GM18909 (cell line): Measurements from ENCODE around the gene MTCL1.

ENCODE experiments used
- ATAC-seq: cut with Tn5 transposase; IDR thresholded peaks from one replicate; pipeline ENCODE4 v1.9.1; 2021; ENCODE audit warnings: mild to moderate bottlenecking; ENCODE audit not compliant: unreplicated experiment, poor library complexity

MTCL1 gene

GRCh38 chr18:8705238-8705960, at the start of gene MTCL1:
MTCL1 (plus strand) TSS chr18:8705556; CDS start chr18:8705661, 105 bp downstream.
- ATAC-seq = peak; percentile 51

DNA sequence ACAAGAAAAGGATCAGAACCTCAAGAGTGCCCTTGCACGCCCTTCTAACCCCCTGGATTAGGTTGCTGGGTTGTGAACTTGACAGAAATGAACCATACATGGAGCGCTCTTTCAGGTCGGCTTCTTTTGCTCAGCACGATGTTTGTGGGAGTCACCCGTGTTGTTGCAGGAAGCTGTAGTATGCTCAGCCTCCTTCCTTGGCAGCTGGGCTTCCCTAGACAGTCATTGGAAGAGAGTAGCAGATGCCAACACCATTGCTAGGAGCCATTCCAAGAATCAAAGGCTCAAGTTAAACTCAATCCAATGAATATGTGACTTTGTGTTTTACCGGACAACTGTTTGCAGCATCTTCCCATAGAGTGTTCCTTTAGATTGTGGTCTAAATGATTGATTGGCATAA, 49.1 kb upstream of the MTCL1 start:
- no peak for ATAC-seq

DNA sequence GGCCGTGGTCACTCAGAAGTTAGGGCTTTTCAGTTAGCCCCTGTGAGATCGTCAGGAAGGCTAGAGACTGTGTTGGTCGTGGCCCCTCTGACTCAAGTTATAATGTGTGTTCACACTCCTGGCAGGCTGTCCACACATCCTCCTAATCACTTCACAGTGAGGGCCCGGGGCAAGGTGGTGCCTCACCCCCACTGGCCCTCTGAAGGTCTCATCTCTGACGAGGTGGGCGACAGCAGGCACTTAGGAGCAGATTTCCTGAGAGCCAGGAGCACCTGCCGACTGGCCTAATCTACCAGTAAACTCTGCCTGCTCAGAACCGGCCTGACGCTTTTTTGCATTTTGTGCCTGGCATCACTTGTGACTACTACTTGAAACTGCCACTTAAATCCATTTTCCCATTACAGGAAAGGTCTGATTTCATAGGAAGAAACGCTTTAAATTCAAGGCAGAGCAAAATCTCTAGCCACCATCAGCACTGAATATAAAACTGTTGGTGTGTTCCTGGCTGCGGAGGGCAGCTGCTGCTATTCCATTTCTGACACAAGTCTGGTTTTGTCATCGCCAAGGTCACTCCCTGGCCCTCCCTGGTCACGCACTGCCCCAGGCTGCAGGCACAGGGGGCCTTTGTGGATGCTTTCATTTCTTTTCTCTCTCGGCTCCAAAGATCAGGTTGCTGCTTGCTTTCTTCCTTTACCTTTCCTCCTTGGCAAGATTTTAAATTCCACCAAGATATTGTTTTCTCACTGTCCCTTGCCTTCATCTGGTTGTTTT, 48.1 kb upstream of the MTCL1 start:
- ATAC-seq = no peak

DNA sequence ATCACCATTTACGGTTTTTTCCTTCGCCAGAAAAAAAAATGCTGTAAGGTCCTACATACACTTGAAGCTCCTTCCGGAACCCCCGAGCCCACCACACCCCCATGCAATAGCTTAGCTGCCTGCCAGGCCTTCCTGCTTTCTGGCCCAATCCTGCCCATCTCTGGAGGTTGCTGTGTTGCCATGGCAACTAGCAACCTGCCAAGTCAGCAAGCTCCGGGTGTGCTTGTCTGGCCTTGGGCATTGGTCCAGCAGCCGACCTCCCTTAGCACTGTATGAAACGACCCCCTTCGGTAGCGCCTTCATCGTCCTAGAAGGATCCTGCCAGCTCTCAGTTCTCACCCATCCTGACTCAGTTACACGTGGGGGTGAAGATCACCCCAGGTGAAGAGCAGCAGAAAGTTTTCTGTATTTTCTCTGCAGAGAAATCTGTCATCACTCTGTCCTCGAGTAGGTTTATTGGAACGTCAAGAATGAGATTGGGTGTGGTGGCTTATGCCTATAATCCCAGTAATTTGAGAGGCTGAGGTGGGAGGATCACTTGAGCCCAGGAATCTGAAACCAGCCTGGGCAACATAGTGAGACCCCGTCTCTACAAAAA, 47.4 kb upstream of the MTCL1 start:
- ATAC-seq = no peak

- ATAC-seq = no peak
Measured at GRCh38 chr18:8658858-8659485, 46.4 kb upstream of the MTCL1 start.

GRCh38 chr18:8659609-8660242, 45.6 kb upstream of the MTCL1 start:
- no peak for ATAC-seq

GRCh38 chr18:8660316-8660715, 45.0 kb upstream of the MTCL1 start:
- ATAC-seq = no peak

GRCh38 chr18:8661754-8662559, 43.4 kb upstream of the MTCL1 start:
- ATAC-seq = no peak

DNA sequence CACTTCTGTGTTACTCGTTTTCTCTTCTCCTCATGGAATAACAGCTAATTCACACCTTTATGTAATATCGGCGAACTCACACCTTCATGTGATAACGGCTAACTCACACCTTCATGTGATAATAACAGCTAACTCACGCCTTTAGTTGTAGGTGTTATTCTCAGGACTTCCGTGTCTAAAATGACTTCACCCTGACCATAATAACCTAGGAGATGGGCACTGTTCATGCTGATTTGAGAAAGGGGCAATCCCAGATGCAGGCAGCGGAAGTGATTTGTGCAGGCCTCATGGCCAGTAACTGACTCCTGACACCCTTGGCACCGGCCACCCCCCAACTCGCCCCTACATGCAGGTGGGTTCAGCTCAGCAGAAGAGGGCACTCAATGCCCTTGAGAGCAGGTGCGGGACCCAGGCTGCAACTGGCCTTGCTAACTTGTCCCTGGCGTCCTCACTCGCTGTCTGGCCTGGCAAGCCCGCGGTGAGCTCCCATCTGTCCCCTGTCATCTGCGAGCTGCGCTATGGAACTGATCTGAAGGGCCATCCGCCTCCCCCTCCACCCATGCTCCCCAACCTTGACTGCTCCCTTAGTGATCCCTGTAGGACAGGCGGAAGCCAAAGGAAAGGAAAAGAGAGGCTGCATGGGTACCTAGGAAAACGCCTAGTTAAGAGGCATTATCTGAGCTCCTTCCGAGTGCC, 42.6 kb upstream of the MTCL1 start:
- no peak for ATAC-seq

- no peak for ATAC-seq
Measured at GRCh38 chr18:8667846-8668245, 37.5 kb upstream of the MTCL1 start.

DNA sequence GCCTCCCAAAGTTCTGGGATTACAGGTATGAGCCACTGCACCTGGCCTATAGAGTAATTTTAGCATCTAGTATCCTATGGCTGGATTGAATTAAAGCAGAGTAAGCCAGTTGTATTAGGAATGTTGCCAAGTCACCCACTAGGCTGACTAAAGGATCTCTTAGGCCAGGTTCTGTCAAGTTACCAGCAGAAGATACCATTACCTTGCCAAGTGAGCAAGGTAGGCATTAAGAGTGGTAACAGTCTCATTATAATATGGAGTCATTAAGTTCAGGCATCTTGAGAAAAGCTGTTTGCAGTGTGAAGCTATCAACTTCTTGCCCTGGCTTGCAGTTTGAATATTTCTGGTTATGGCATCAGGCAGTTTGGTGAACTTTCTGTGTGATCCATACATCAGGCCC, 37.0 kb upstream of the MTCL1 start:
- no peak for ATAC-seq

DNA sequence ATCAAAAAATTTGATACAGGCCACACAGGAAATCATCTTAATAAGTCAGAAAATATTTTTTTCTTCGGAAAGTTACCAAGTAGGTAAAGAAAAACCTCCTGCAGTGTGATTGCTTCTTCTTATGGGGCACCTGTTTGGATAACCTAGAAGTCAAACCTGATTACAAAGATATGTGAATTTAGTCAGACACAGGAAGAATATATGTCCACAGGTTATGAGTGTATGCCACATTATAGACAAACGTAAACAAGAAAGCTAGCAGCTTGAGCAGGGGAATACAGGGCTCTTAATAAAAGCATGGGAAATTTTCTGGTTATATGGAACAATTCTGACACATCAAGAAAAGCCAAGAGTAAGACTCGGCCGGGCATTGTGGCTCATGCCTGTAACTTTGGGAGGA, 35.8 kb upstream of the MTCL1 start:
- no peak for ATAC-seq

- ATAC-seq = peak; percentile 94
Measured at GRCh38 chr18:8673256-8674209, 31.8 kb upstream of the MTCL1 start.

DNA sequence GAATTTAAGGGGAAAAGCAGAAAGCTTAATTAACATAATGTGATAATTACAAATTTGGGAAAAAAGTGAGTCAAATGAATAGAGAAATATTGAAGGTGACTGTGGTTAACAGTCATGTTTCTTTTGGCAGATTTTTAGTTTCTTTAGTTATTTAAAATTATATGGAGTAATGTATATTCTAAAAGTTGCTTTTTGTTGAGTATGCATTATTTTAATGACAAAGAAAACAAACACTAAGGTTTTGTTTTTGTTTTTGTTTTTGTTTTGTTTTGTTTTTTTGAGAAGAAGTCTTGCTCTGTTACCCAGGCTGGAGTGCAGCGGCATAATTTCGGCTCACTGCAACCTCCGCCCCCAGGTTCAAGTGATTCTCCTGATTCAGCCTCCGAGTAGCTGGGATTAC, 30.3 kb upstream of the MTCL1 start:
- no peak for ATAC-seq

DNA sequence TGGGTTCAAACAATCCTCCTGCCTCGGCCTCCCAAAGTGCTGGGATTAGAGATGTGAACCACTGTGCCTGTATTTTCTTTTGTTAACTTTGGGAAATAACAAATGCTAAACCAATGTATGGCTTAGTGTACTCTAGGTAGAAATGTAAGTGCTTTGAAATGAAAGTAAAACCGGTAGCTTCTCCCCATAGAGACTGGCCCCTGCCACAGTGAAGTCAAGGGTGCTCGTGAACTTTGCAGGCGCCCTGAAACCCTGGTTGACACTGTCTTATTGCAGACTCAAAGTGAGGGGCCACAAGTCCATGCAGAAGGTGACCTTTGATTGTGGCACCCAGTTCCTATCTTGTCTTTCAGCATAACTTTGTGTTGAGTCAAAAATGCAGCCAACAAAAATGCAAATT, 24.2 kb upstream of the MTCL1 start:
- ATAC-seq = no peak

DNA sequence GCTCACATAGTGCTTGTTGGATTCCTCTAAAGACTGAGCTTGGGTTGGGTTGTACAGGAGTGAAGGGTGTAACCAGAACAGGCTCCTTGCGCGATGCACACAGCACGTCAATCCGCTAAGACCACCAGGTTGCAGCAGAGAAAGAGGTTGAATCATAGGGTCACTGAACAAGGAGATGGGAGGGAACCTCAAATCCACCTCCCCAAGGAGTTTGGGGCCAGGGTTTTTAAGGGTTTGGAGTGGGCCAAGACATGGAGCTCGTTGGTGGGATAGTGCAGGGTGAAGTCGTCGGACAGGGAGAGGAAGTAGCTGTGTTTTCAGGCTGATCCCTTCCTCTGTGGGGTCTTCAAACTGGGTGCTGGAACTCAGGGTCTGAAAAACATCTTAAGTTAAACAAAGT, 20.8 kb upstream of the MTCL1 start:
- no peak for ATAC-seq

GRCh38 chr18:8685141-8685913, 20.0 kb upstream of the MTCL1 start:
- no peak for ATAC-seq

DNA sequence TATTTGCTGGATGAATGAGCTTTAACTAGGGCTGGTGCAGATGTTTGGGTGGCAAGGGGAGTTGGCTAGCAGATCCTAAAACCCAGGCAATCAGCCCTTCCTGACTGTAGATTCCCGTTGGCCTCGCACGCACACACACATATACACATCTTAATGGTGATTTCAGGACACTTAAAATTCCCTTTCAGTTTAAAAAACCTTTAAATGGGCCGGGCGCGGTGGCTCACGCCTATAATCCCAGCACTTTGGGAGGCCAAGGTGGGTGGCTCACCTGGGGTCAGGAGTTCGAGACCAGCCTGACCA, 19.5 kb upstream of the MTCL1 start:
- ATAC-seq = no peak
